Kidney tubule cell (primary cell): ENCODE measurements around the gene MBD5.

Experiments
- DNase-seq: peaks from one replicate; pipeline ENCODE4 v3.0.0-alpha.2; 2018; ENCODE audit warnings: low spot score

MBD5 gene

DNA sequence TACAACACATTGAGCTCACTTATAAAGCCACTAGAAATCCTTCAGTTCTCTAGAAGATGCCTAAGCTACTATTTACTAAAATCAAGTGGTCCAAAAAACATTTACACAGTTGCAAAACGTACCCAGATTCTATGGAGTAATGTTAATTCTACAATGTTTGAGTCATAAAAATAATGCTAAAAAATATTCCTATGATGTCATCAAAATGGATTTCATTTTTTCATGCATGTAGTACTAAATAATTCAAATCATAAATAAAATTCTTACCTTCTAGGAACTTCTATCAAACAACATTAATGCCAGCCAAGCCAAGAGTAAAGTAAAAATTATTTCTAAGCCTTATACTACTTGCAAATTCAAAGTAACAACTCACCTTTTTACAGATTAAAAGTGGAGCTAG, 454.7 kb downstream of the MBD5 start:
- DNase-seq: no peak

DNA sequence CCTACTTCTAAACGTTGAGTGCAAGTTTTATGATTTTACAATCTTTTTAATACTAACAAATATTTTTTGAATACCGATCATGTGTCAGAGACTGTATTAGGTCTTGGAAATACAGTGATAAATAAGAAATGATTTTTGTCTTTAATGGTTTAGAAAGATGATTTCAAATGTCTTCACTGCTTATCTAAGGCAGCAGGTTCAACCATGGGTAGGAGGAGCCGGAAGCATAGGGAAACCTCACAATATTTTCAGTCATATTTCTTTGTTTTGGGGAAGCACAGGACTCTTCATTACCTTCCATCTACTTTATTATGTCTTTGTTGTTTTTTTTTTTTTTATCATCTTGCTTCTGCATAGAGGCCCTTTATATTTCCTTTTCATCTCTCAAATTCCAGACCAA, 458.5 kb downstream of the MBD5 start:
- no peak for DNase-seq

DNA sequence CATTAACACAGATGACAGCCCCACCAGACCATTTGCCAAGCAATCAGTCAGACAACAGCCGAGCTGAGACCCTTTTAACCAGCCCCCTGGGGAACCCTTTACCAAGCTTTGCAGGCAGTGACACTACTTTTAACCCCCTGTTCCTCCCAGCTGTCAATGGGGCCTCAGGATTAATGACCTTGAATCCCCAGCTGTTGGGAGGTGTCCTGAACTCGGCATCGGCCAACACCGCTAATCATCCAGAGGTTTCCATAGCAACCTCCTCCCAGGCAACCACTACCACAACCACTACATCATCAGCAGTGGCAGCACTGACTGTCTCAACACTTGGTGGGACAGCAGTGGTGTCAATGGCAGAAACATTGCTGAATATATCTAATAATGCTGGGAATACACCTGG, 462.8 kb downstream of the MBD5 start:
- DNase-seq: no peak

DNA sequence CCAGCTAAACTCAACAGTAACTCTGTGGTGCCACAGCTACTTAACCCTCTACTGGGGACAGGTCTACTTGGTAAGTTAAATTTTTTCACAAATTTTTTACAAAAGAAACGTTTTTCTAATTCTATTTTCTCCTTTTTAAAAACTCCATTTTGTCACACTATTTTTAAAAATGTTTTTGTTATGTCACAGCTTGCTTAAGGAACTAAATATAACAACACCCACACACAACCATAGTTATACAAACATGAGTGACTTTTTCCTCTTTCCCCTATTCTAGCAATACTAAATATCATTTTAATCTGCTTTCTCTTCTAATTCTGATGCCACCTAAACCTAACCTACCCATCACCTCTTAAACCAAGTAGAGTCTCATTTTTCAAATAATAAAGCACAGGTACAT, 463.2 kb downstream of the MBD5 start:
- no peak for DNase-seq

DNA sequence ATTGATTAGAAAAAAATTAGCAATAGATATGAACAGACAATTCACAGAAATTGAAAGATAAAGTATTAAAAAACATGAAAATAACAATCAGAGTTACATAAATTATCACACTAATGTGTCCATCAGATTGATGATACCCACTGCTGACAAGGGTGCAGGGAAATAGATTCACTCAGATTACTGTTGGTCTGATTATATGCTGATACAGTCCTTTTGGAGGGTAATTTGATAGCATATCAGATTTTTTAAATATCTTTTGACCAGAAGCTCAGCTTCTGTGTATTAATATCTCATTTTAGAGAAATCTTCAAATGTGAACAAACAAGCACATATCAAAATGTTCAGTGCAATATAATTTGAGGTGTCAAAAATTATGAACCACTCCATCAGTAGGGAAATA, 465.8 kb downstream of the MBD5 start:
- DNase-seq: no peak

DNA sequence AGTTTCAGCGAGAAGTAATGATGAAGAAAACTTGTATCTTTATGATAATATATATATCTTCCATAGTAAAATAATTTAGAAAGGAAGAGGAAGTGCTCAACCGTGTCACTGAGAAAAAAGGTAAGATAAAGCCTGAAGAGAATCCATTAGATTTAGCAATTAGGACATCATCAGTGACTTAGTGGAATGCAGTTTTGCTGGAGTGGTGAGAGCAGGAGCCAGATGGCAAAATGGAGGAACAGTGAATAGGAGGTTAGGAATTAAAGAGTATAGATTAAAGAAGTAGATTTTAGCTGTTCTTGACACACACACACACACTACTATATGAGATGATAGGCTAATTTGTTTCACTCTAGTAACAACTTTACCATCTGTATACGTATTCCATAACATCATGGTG, 466.5 kb downstream of the MBD5 start:
- DNase-seq: no peak

DNA sequence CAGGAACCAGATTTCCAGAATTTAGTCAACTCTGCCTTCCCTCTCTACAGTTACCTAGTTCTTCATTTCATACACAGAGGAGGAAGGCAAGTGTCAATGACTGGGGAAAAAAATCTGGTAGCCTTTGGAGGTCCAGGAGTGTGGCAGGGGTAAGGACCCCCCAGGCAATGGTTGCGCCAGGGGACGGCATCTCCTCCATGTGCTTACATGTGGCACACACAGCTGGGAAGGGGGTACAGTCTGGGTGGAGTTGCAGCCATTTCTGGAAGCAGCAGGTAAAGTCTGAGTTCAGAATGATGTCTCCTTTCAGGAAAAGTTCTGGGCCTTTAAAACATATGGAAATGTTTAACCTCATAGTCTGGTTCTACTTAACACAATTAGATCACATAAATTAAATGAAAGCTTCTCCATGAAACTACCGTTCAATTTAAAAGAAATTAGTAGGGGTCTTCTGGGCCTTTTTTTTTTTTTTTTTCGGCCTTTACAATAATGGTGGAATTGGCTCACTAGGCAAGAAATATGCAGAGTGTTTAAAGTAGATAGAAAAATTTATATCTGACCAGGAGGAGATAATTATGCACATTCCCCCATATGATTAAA, 470.0 kb downstream of the MBD5 start:
- no peak for DNase-seq

DNA sequence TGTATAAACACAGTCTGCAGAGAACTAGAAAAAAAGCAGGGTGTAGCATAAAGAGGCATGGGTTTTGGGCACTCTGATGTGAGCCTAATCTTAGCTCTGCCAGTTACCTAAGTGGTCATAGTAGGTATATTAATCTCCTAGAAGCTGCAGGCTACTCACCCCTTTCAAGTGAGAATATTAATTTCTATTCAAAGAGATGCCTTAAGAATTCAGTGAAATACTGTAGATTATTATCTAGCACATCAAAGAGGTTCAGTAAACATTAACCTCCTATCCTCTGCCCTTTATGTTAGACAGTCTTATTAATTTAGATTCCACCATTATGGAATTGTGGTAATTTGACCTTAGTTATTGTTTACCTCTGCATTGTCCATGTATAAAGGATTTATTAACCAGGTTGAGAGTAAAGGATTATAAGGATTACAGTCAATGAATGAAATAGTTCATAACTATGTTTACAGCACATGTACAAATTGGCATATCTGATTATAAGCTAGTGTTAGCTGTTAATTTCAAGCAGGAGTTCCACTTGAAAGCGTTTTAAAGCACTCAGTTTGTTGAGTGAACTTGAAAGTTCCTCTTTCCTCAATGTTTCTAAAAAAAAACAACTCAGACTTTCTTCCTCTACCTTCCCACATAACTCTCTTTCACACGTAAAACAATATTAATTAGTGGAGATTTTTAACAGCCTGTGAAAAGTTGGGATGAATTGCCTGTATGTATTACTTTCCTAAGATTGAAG, 473.1 kb downstream of the MBD5 start:
- peak; percentile 13 for DNase-seq

DNA sequence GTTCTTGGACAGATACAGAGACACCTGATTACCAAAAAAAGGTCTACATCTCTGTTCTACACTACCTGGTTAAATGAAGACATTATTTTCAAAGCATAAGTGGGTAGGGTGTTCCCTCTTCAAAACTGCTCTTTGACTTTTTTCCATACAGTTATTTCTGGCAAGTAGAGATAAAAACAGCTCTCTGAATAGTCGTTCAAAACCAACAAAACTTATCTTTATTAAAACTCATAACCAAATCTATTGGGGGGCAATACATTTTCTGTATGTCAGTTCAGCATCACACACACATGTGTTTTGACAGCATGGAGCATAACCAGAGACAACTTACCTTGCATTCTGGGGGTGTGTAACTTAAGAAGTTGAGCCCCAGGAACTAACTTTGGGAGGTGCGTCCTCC, 474.7 kb downstream of the MBD5 start:
- no peak for DNase-seq

DNA sequence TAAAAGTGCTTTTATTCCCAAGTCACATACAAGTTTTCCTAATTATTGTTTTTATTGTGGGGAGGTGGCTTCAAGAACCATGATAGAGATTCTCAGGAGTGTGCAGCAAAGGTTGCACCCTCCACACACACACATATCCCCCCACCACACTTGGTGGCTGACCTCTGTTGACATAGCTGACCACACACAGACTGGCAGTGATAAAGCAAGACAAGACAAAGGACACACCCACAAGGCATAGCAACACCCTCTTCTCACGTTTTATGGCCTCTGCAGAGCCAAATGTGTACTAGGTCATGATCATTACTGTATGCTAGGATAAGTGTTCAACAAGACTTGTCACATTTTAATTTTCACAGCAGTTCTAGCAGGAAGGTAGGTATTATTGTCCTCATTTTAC, 480.7 kb downstream of the MBD5 start:
- no peak for DNase-seq

DNA sequence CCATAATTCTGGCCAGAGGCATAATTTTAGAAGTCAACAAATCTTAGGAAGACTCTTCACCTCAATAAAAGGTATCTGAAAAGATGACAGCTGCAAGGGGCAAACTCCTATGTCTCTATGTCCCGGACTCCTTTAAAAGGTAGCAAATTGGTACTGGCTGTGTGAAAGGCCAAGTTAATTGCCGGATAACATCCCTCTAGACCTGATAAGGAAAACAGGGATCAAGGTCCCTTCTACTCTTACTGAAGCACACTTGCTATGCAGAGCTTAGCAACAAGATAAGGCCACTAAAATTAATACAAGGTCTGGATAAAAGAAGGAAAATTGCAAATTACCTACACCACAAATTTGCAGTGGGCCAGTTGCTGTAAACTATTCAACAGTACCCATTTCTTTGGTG, 482.6 kb downstream of the MBD5 start:
- no peak for DNase-seq

DNA sequence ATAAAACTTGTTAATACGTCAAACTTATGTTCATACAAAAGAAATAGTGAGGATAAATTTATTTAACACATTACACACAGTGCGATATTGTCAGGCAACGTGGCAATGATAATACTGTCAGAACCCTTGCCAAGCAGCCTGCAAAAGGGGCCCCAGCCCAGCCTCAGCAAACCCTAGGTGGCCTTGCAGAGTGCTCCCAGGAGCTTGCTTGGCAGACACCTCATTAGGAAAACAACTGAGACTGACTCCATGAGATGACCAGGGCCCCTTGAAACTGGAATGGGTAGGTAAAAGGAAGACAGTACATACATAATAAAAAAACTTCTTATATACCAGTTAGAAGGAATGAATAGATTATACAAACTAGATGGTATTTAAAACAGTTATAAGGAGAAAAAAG, 487.1 kb downstream of the MBD5 start:
- no peak for DNase-seq

DNA sequence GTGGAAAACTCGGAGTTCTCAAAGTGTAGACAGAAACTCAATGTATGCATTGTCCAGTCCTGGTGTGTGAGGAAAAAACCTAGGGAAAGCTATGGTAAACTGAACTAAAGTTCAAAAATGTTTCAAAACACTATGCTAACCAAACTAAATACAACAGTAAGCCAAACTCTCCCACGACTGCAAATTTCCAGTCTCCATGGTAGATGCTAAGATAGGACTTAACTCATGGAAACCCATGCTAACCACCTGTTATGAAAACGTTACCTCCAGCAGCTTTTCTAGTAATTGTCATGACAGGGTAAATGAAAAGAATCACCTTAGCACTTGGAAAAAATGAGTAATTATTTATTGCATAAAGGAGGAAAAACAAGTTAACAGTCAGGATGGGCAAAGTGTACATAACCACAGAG, 488.0 kb downstream of the MBD5 start:
- no peak for DNase-seq

DNA sequence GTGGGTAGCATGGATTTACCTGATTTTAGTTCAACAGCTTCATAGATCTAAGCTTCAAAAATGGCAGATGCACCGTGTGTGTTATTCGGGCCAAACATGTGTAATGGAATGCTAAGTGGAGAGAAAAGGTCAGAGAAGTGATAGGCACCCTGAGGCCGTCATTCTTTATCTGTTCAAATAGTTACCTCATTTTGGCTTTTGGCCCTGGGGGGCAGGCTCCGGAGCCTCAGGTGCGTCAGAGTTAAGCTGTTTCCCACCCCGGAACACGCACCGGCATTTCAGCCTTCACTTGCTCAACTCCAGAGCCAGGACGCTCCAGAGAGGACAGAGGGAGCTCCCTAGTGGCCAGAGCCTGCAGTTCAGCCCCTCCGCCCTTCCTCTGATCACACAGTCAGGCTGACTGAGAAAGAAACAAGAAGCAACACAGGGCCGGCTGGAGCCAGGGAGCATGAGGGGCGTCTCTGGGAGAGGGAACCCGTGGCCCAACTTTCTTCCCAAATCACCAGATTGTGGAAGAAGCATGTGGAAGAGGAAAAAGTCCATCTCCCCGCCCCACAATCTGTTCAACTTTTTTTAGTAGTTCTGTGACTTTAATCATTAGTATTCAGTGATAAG, 488.5 kb downstream of the MBD5 start:
- DNase-seq: peak; percentile 88

DNA sequence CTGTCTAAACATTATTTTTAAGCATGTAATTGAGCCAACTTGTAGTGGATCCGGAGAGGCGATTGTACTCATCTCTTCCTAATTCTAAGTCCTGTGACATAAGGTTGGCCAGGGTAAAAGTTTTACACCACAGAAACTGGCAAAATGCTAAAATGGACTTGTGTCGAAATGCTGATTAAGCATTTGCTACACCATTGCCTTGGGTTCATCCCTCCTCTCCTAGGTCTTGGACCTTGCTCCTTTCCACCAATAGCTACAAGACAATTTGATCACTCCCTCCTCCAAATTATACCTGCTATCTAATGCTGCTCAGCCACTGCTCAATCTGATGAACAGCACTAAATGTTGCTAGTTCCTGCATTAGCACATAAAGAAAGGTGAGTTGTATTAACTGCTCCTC, 491.0 kb downstream of the MBD5 start:
- DNase-seq: no peak

DNA sequence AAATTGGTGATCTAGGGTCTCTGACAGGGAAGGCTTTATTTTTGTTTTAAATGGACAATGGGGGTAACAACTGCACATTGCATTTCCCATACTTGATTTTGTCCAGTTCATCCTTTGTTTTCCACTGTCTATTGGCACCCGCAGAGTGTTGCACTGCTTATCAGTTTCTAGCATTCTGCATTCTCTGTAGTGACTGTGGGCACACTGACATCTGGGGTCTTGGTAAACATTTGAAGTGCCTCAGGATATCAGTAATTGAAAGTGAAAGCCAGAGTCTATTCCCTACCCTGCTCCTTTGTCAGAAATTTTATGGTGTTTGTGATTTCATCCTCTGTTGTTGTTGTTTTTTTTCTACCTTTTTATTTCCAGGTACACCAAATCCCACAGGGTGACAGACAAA, 491.6 kb downstream of the MBD5 start:
- DNase-seq: no peak

DNA sequence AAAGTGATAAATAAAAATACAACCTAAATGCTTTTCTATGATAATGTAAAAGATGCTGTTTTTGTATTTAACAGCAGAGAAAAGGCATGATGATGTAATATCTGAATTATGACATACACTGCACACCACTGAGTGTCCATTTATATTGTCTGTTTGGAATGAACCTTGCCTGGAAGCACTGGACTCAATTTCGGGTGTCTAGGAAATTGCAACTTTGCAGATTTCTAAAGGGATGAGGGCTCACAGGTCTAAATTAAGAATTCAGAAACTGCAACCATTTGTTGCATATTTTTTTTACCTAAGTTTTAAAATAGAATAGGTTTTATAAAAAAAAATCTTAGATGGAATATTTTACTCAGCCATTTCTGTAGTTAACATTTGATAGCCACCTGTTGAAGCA, 492.5 kb downstream of the MBD5 start:
- no peak for DNase-seq

DNA sequence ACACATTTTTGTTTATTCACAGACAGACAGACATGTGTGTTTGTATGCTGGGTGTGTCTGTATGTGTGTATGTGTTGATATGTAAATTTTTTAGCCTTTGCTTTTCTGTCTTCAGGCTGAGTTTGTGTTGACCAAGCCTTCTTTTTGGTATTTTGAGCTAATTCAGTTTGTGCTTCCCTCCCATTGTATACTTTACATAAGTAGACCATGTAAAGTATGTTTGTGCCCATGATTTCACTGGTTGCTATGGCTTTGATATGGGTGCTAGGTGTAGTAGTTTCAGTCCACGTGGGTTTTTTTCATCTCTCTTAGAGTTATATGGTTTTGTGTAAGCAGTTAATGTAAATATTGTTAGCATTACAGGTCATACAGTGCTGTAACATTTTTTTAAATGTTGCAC, 494.2 kb downstream of the MBD5 start:
- no peak for DNase-seq

DNA sequence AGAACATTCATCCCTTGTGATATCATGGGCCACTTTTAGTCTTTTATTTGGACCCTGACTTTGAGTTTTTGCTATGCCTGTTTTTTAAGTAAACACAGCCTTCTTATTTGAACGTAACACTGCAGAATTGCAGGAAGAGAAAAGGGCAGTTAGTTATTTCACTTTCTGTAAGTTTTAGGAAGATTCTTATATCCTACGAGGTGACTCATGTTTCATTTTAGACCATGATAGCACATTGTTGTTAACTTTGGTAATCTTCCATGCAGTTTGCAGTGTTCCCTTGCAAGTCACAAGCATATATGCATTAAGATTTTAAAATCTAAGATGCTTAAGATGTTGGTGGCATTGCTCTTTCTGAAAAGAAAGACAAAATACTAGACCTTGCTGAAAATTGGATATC, 495.1 kb downstream of the MBD5 start:
- DNase-seq: no peak

DNA sequence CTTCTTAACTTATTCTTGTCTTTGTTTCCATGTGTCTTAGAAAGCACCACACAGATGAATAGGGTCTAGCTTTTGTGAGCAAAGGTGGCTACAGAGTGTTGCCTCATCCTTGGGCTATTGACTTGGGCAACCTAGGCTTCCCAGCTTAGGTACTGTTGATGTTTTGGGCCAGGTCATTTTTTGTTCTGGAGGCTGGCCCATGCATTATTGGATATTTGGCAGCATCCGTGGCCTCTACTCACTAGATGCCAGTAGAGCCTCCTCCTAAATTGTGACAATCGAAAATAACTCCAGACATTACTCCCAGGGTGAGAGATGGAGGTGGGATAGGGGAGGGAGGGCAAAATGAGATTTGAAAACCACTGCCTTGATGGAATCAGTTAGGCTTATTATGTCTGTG, 496.4 kb downstream of the MBD5 start:
- no peak for DNase-seq

DNA sequence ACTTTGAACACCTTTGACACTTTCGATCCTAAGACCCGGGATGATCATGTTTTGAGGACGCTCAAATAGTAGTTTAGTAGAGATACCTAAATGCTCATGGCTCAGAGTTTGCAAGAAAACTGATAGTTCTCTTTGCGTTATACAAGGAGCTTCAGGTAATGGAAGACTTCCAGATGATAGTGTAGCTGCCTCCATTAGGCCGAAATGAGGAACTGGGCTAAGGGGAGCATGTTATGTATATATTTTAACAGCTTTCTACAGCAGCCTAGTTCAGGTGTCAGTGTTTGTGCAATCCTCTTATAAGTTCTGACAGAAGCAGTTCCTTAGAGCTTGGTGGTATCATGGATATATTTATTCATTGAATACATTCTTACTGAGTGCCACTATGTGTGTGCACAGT, 496.9 kb downstream of the MBD5 start:
- no peak for DNase-seq

DNA sequence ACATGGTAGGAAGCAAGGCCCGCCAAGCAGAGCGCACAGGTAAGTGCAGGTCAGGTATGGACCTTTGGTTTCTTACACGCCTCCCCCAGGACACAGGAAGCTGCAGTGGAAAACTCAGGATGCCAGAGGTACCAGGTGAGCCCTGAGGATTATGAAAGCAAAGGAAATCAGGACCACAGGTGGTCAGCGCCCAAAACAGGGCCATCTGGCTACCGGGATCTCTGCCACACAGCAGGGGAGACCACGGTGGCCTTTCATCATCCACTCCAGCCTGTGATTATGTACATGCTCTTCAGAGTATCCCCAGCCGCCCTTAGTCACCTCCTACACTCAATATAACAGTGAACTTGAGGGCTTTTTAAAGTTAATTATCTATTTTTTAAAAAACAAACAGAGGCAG, 498.1 kb downstream of the MBD5 start:
- no peak for DNase-seq

DNA sequence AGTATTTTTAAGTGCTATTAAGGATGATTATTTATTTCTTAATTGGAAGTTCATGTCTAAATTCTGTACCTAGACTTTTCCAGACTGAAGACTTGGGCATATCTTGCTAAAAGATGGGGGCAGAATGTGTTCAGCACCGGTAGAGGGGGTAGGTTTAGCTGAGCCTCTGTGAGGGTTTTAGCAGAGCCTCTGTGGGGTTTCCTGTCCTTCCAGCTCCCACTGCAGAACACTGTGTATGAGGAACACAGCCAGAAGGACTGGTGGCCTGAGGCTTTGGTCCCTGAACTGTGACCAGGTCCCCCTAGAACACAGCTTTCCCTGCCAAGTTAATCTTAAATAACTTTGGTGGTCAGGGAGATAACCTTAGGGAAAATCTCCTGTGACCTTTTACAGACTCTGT, 500.3 kb downstream of the MBD5 start:
- DNase-seq: no peak

DNA sequence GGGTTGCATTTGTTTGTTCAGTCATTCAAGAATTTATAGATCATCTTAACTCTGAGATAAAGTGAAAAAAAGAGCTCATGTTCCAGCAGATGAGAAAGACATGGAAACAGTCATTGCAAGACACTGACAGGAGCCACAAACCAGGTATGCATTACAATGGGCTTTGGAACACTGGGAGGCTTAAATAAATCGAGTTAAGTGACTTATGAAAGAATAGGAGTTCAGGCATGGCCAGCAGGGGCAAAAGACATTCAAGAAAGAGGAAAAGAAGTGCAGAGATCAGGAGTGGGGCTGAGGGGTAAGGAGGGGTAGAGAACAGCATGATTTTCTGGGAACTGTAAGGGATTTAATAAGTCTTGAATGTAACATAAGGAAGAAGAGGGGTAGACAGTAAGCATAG, 502.4 kb downstream of the MBD5 start:
- no peak for DNase-seq
